Brain microvascular endothelial cell (primary cell): ENCODE results near the gene PARM1.

Experiments
- DNase-seq: peaks from one replicate; pipeline ENCODE4 v3.0.0-alpha.2; 2020
- H3K27ac ChIP-seq: fragments of 250-450 bp; sonication (Bioruptor Pico); 2 replicates; pipeline ENCODE4 v1.5.1; 2020; ENCODE audit warnings: mild to moderate bottlenecking, moderate library complexity
- H3K27me3 ChIP-seq: fragments of 250-450 bp; sonication (Bioruptor Pico); replicated peaks from 2 replicates; pipeline ENCODE4 v1.5.1; 2020; ENCODE audit warnings: mild to moderate bottlenecking
- H3K36me3 ChIP-seq: fragments of 250-450 bp; sonication (Bioruptor Pico); replicated peaks from 2 replicates; pipeline ENCODE4 v1.5.1; 2020; ENCODE audit warnings: mild to moderate bottlenecking
- H3K4me3 ChIP-seq: 2 replicates; pipeline ENCODE4 v1.5.1; 2011; ENCODE audit warnings: low read depth, mild to moderate bottlenecking, control low read depth, low read length, moderate library complexity
- CTCF ChIP-seq: IDR thresholded peaks from 2 replicates; pipeline ENCODE4 v1.5.1; 2011; ENCODE audit warnings: low read depth, mild to moderate bottlenecking, moderate library complexity, low read length, control low read depth, inconsistent platforms; ENCODE audit errors: missing control alignments
- in situ Hi-C: cut with HindIII; loops from 2 replicates; pipeline ENCODE4 v1.10.0; 2017; ENCODE audit warnings: low sequenced_read_pairs, low pct_ligation_motif_present

PARM1 gene

GRCh38 chr4:75046226-75046625 lies 113.3 kb downstream of the PARM1 start:
- no peak for DNase-seq
- TF ChIP-seq CTCF = no peak
- no peaks in the 10 kb centered on the region for H3K27me3 ChIP-seq
- H3K4me3 ChIP-seq = no peak overlapping the region
- H3K27ac ChIP-seq = no peak overlapping the region
- no peaks in the 10 kb centered on the region for H3K36me3 ChIP-seq
- in situ Hi-C loops = no loop called here

- in situ Hi-C loops = no loop called here
Measured at GRCh38 chr4:75046641-75047040, 113.7 kb downstream of the PARM1 start.

GRCh38 chr4:75048208-75048879 lies 115.4 kb downstream of the PARM1 start:
- peak; percentile 38 for TF ChIP-seq CTCF
- Histone ChIP-seq H3K36me3 (no peaks in the 10 kb centered on the region), H3K27ac (no peak overlapping the region), H3K4me3 (no peak overlapping the region), H3K27me3 (no peaks in the 10 kb centered on the region)
- in situ Hi-C loops = no loop called here
- no peak for DNase-seq

More at GRCh38 chr4:75046641-75047040, 113.7 kb downstream of the PARM1 start:
- no peak overlapping the region for H3K4me3 ChIP-seq
- TF ChIP-seq CTCF = no peak
- no peaks in the 10 kb centered on the region for H3K27me3 ChIP-seq
- no peaks in the 10 kb centered on the region for H3K36me3 ChIP-seq
- H3K27ac ChIP-seq = no peak overlapping the region
- DNase-seq = no peak

GRCh38 chr4:75051431-75051830 lies 118.5 kb downstream of the PARM1 start:
- no peak for DNase-seq

GRCh38 chr4:75053352-75053751 lies 120.4 kb downstream of the PARM1 start:
- Histone ChIP-seq H3K27ac (no peak overlapping the region), H3K27me3 (no peaks in the 10 kb centered on the region), H3K4me3 (no peak overlapping the region), H3K36me3 (no peaks in the 10 kb centered on the region)
- no peak for TF ChIP-seq CTCF
- in situ Hi-C loops = no loop called here
- DNase-seq = no peak

More at GRCh38 chr4:75051431-75051830, 118.5 kb downstream of the PARM1 start:
- Histone ChIP-seq H3K36me3 (no peaks in the 10 kb centered on the region), H3K4me3 (no peak overlapping the region), H3K27ac (no peak overlapping the region), H3K27me3 (no peaks in the 10 kb centered on the region)
- no peak for TF ChIP-seq CTCF
- in situ Hi-C loops = no loop called here

- in situ Hi-C loops = no loop called here
Measured at GRCh38 chr4:75054078-75054477, 121.2 kb downstream of the PARM1 start.

More at GRCh38 chr4:75054078-75054477, 121.2 kb downstream of the PARM1 start:
- Histone ChIP-seq H3K36me3 (no peaks in the 10 kb centered on the region), H3K27me3 (no peaks in the 10 kb centered on the region), H3K4me3 (no peak overlapping the region), H3K27ac (no peak overlapping the region)
- DNase-seq = no peak
- no peak for TF ChIP-seq CTCF
